Measurements from ENCODE around the gene TMEM145. TPM values are rescaled to one million over a fixed set of nuclear protein-coding genes. Genes with fewer than 3 reads are reported as not detected.

Gene TMEM145
- total RNA-seq, 4 donors from 2014 or later = 0.87 TPM; not detected in 3

- in situ Hi-C loops (cut with MboI; ENCODE audit: low sequenced_read_pairs in 4 of 4) (no loop called here), intact Hi-C loops (cut with DNase I; ENCODE audit: low total_unique reads) (loop anchor here (1.0 kb wide), 1 partner anchor 36 kb away; no protein-coding TSS in a partner anchor)
- peak in 1 of 2 donors; percentile 40 for TF ChIP-seq POLR2A (IDR thresholded peaks at IDR 0.05)
- TF ChIP-seq CTCF (IDR thresholded peaks at IDR 0.05 in 4 of 5, conservative IDR thresholded peaks at IDR 0.05 in 1 of 5) = peak; percentile 88 to 94 (median 92)
- Histone ChIP-seq H3K4me1 (peaks cover 68 to 80% of the 10 kb centered on the region in 2 donors), H3K36me3 (no peaks in the 10 kb centered on the region), H3K9me3 (no peaks in the 10 kb centered on the region), H3K27me3 (no peaks in the 10 kb centered on the region), H3K27ac (peak overlapping the region; percentile 95 to 97 (median 96)), H3K4me3 (peak overlapping the region; percentile 80 to 95 (median 86))
- DNase-seq = peak; percentile 78 to 83
- ATAC-seq = peak; percentile 50 to 51
These were observed 33.0 kb upstream of the TMEM145 start for GRCh38 chr19:42279902-42280814.

GRCh38 chr19:42280815-42281145 is 32.3 kb upstream of the TMEM145 start:
- no peaks in the 10 kb centered on the region for H3K36me3 ChIP-seq
- peak overlapping the region; percentile 95 to 97 (median 96) for H3K27ac ChIP-seq
- no peak for DNase-seq
- H3K27me3 ChIP-seq = no peaks in the 10 kb centered on the region
- intact Hi-C loops (cut with DNase I; ENCODE audit: low total_unique reads) (loop anchor here (1.0 kb wide), 1 partner anchor 36 kb away; no protein-coding TSS in a partner anchor), in situ Hi-C loops (cut with MboI; ENCODE audit: low sequenced_read_pairs in 4 of 4) (no loop called here)
- no peaks in the 10 kb centered on the region for H3K9me3 ChIP-seq
- peak in 1 of 2 donors; percentile 15 for ATAC-seq
- peak overlapping the region; percentile 80 to 95 (median 86) for H3K4me3 ChIP-seq
- H3K4me1 ChIP-seq = peaks cover 71 to 80% of the 10 kb centered on the region in 2 donors
- TF ChIP-seq POLR2A (IDR thresholded peaks at IDR 0.05) = no peak
- no peak for TF ChIP-seq CTCF (IDR thresholded peaks at IDR 0.05 in 4 of 5, conservative IDR thresholded peaks at IDR 0.05 in 1 of 5)

GRCh38 chr19:42281146-42281826 is 31.8 kb upstream of the TMEM145 start:
- in situ Hi-C loops (cut with MboI; ENCODE audit: low sequenced_read_pairs in 4 of 4) = no loop called here
- H3K27me3 ChIP-seq = no peaks in the 10 kb centered on the region
- peak overlapping the region; percentile 95 to 97 (median 96) for H3K27ac ChIP-seq
- ATAC-seq (no peak), DNase-seq (no peak)
- no peaks in the 10 kb centered on the region for H3K9me3 ChIP-seq
- H3K4me1 ChIP-seq = peaks cover 71 to 80% of the 10 kb centered on the region in 2 donors
- H3K4me3 ChIP-seq = peak overlapping the region; percentile 80 to 95 (median 86)
- intact Hi-C loops (cut with DNase I; ENCODE audit: low total_unique reads) = no loop called here
- no peaks in the 10 kb centered on the region for H3K36me3 ChIP-seq
- TF ChIP-seq POLR2A (IDR thresholded peaks at IDR 0.05) (peak; percentile 26 to 59), CTCF (IDR thresholded peaks at IDR 0.05 in 4 of 5, conservative IDR thresholded peaks at IDR 0.05 in 1 of 5) (peak in 1 of 5 experiments; percentile 17)

GRCh38 chr19:42281827-42282762 is 31.0 kb upstream of the TMEM145 start:
- Histone ChIP-seq H3K27ac (peak overlapping the region; percentile 95 to 97 (median 96)), H3K4me1 (peaks cover 71 to 77% of the 10 kb centered on the region in 2 donors), H3K9me3 (no peaks in the 10 kb centered on the region), H3K27me3 (no peaks in the 10 kb centered on the region), H3K36me3 (peaks cover 0 to 4% of the 10 kb centered on the region in 2 donors), H3K4me3 (peak overlapping the region in 3 of 4 donors; percentile 80 to 95 (median 90))
- in situ Hi-C loops (cut with MboI; ENCODE audit: low sequenced_read_pairs in 4 of 4) = no loop called here
- TF ChIP-seq CTCF (IDR thresholded peaks at IDR 0.05 in 4 of 5, conservative IDR thresholded peaks at IDR 0.05 in 1 of 5) (no peak), POLR2A (IDR thresholded peaks at IDR 0.05) (no peak)
- ATAC-seq (no peak), DNase-seq (no peak)
- intact Hi-C loops (cut with DNase I; ENCODE audit: low total_unique reads) = no loop called here
